Measurements from ENCODE around the gene PROZ.
"Not testable (repeated sequence)": the region's sequence is repeated elsewhere in the genome, so short reads cannot be mapped to it uniquely, and the experiment has no call there.

The PROZ gene

GRCh38 chr13:113157929-113158747 is at the start of gene PROZ:
TSS of gene PROZ (plus strand) at chr13:113158648. CDS start at chr13:113158661, 13 bp downstream.
- DNase-seq = no peak

- DNase-seq = no peak
Measured at GRCh38 chr13:113109151-113110047, 49.0 kb upstream of the PROZ start.

- no peak for DNase-seq
Measured at GRCh38 chr13:113110048-113110851, 48.2 kb upstream of the PROZ start.

- no peak for DNase-seq
Measured at GRCh38 chr13:113110852-113111315, 47.6 kb upstream of the PROZ start.

- DNase-seq = not testable (repeated sequence)
Measured at GRCh38 chr13:113111821-113112220, 46.6 kb upstream of the PROZ start.

- not testable (repeated sequence) for DNase-seq
Measured at GRCh38 chr13:113112475-113112874, 46.0 kb upstream of the PROZ start.

GRCh38 chr13:113112893-113113845 is 45.3 kb upstream of the PROZ start:
- no peak for DNase-seq

- no peak for DNase-seq
Measured at GRCh38 chr13:113113846-113114271, 44.6 kb upstream of the PROZ start.

GRCh38 chr13:113114511-113115362 is 43.7 kb upstream of the PROZ start:
- DNase-seq = no peak

GRCh38 chr13:113115363-113116205 is 42.9 kb upstream of the PROZ start:
- no peak for DNase-seq

- DNase-seq = no peak
Measured at GRCh38 chr13:113116206-113116800, 42.1 kb upstream of the PROZ start.

- DNase-seq = no peak
Measured at GRCh38 chr13:113116871-113117271, 41.6 kb upstream of the PROZ start.

- no peak for DNase-seq
Measured at GRCh38 chr13:113117335-113117872, 41.0 kb upstream of the PROZ start.

- no peak for DNase-seq
Measured at GRCh38 chr13:113117911-113118260, 40.6 kb upstream of the PROZ start.

GRCh38 chr13:113118261-113119021 is 40.0 kb upstream of the PROZ start:
- no peak for DNase-seq

GRCh38 chr13:113119166-113119821 is 39.2 kb upstream of the PROZ start:
- no peak for DNase-seq

GRCh38 chr13:113119822-113120189 is 38.6 kb upstream of the PROZ start:
- no peak for DNase-seq

Measured in NCI-H1694 (cell line).